Measurements from ENCODE around the gene ACOXL. TPM values are rescaled to one million over a fixed set of nuclear protein-coding genes. Genes with fewer than 3 reads are reported as not detected.

ACOXL gene
- total RNA-seq, 1 donor from 2014 or later = 0.23 TPM

GRCh38 chr2:110747522-110748488, 15.4 kb downstream of the ACOXL start:
- H3K27me3 Mint-ChIP-seq (ENCODE audit: low read depth, unreplicated experiment) = peaks cover 45% of the 10 kb centered on the region
- Histone ChIP-seq H3K4me1 (ENCODE audit: insufficient read depth, low read length) (no peaks in the 10 kb centered on the region), H3K9me3 (ENCODE audit: insufficient read depth, low read depth, low read length) (no peaks in the 10 kb centered on the region), H3K36me3 (ENCODE audit: insufficient read depth, low read length) (no peaks in the 10 kb centered on the region), H3K4me3 (ENCODE audit: insufficient read depth, low read depth, low read length) (no peak overlapping the region), H3K4me2 (ENCODE audit: low read length) (no peak overlapping the region), H2AFZ (ENCODE audit: low read depth, low read length) (no peak overlapping the region), H4K20me1 (ENCODE audit: insufficient read depth, low read length) (no peaks in the 10 kb centered on the region), H3K27me3 (ENCODE audit: insufficient read depth, low read length) (peaks cover 53% of the 10 kb centered on the region), H3K27ac (ENCODE audit: low read depth, low read length) (no peak overlapping the region), H3K79me2 (ENCODE audit: insufficient read depth, low read length) (no peaks in the 10 kb centered on the region), H3K9ac (ENCODE audit: low read length) (no peak overlapping the region)
- TF ChIP-seq CTCF (IDR thresholded peaks at IDR 0.05; ENCODE audit: insufficient read depth, low read depth, low read length) = no peak
- no peak for TF ChIP-seq EZH2 (IDR thresholded peaks at IDR 0.05; ENCODE audit: insufficient read depth, low read length)
- H3K4me1 Mint-ChIP-seq (ENCODE audit: low read depth, unreplicated experiment) = peaks cover 10% of the 10 kb centered on the region
- DNase-seq (ENCODE audit: low read depth) = no peak
- H3K36me3 Mint-ChIP-seq (ENCODE audit: low read depth, unreplicated experiment) = no peaks in the 10 kb centered on the region
- peaks cover under 1% of the 10 kb centered on the region for H3K9me3 Mint-ChIP-seq (ENCODE audit: unreplicated experiment)
- H3K4me3 Mint-ChIP-seq (ENCODE audit: unreplicated experiment) = no peak overlapping the region
- H3K27ac Mint-ChIP-seq (ENCODE audit: unreplicated experiment) = no peak overlapping the region
- FAIRE-seq = no peak

GRCh38 chr2:110748489-110748867, 16.1 kb downstream of the ACOXL start:
- no peak overlapping the region for H3K4me2 ChIP-seq (ENCODE audit: low read length)
- Mint-ChIP-seq H3K27me3 (ENCODE audit: low read depth, unreplicated experiment) (peaks cover 43% of the 10 kb centered on the region), H3K4me3 (ENCODE audit: unreplicated experiment) (no peak overlapping the region)

More at GRCh38 chr2:110748489-110748867, 16.1 kb downstream of the ACOXL start:
- H3K9me3 Mint-ChIP-seq (ENCODE audit: unreplicated experiment) = peaks cover 3% of the 10 kb centered on the region
- DNase-seq (ENCODE audit: low read depth) (peak; percentile 81), FAIRE-seq (no peak)
- H4K20me1 ChIP-seq (ENCODE audit: insufficient read depth, low read length) = no peaks in the 10 kb centered on the region
- H3K4me1 Mint-ChIP-seq (ENCODE audit: low read depth, unreplicated experiment) = peaks cover 12% of the 10 kb centered on the region
- no peaks in the 10 kb centered on the region for H3K36me3 ChIP-seq (ENCODE audit: insufficient read depth, low read length)
- H3K4me1 ChIP-seq (ENCODE audit: insufficient read depth, low read length) = no peaks in the 10 kb centered on the region
- no peaks in the 10 kb centered on the region for H3K9me3 ChIP-seq (ENCODE audit: insufficient read depth, low read depth, low read length)
- no peak overlapping the region for H3K9ac ChIP-seq (ENCODE audit: low read length)
- no peak overlapping the region for H3K27ac Mint-ChIP-seq (ENCODE audit: unreplicated experiment)
- H3K79me2 ChIP-seq (ENCODE audit: insufficient read depth, low read length) = no peaks in the 10 kb centered on the region
- H3K36me3 Mint-ChIP-seq (ENCODE audit: low read depth, unreplicated experiment) = no peaks in the 10 kb centered on the region
- H3K4me3 ChIP-seq (ENCODE audit: insufficient read depth, low read depth, low read length) = no peak overlapping the region
- peaks cover 48% of the 10 kb centered on the region for H3K27me3 ChIP-seq (ENCODE audit: insufficient read depth, low read length)
- H2AFZ ChIP-seq (ENCODE audit: low read depth, low read length) = no peak overlapping the region
- no peak for TF ChIP-seq EZH2 (IDR thresholded peaks at IDR 0.05; ENCODE audit: insufficient read depth, low read length)
- no peak for TF ChIP-seq CTCF (IDR thresholded peaks at IDR 0.05; ENCODE audit: insufficient read depth, low read depth, low read length)
- H3K27ac ChIP-seq (ENCODE audit: low read depth, low read length) = no peak overlapping the region

Data from astrocyte (in vitro differentiated cells and primary cell).